Endothelial cell of umbilical vein (primary cell): ENCODE results near the gene CMTM4. TPM values are rescaled to one million over a fixed set of nuclear protein-coding genes. Genes with fewer than 3 reads are reported as not detected.

Experiments
- BruUV-seq: library from RNA; stranded (reverse); fragments of 400-500 nt; replicated peaks from 2 replicates; lab custom pipeline; 2021; lab: Mats Ljungman, UMichigan
- CTCF ChIA-PET: fragments of 300-600, 350-600 bp; sonication (Branson Sonifier 250); formaldehyde crosslinking; loops from one replicate; lab custom pipeline; 2021; ENCODE audit warnings: antibody characterized with exemption, inconsistent platforms; lab: Charles Lee
- POLR2A ChIA-PET: fragments of 300-600, 350-600 bp; sonication (Branson Sonifier 250); formaldehyde crosslinking; loops from one replicate; lab custom pipeline; 2021; ENCODE audit warnings: antibody characterized with exemption, inconsistent platforms; lab: Charles Lee
- DNase-seq: peaks from one replicate; pipeline ENCODE4 v3.0.0-alpha.2; 2011; ENCODE audit warnings: low read depth, low spot score
- FAIRE-seq: peaks from 2 replicates; lab custom pipeline; 2011; peaks lifted over from hg19 to GRCh38; lab: Jason Lieb, UNC
- H2AFZ ChIP-seq: 2 replicates; pipeline ENCODE4 v1.6.0; 2012; ENCODE audit warnings: low read depth, low read length, control low read depth, inconsistent platforms
- H3K27ac ChIP-seq: 2 replicates; pipeline ENCODE4 v1.5.1; 2011; ENCODE audit warnings: low read depth, mild to moderate bottlenecking, control low read depth, low read length, moderate library complexity; ENCODE audit not compliant: insufficient read depth
- H3K27me3 ChIP-seq, 2 experiments: 2 replicates each; pipeline versions ENCODE4 v1.6.0 to v1.6.1; 2011; ENCODE audit warnings: low read length in 2 of 2, mixed read lengths in 1 of 2; ENCODE audit not compliant: control insufficient read depth in 2 of 2, insufficient read depth in 2 of 2
- H3K36me3 ChIP-seq, 2 experiments: 2 replicates in 1 of 2; 3 replicates in 1 of 2; pipeline ENCODE4 v1.5.1; 2011; ENCODE audit warnings: low read length in 2 of 2, mild to moderate bottlenecking in 1 of 2, moderate library complexity in 1 of 2; ENCODE audit not compliant: control insufficient read depth in 2 of 2, insufficient read depth in 2 of 2; ENCODE audit errors: extremely low read depth in 1 of 2
- H3K4me1 ChIP-seq: 3 replicates; pipeline ENCODE4 v1.5.1; 2011; ENCODE audit warnings: mild to moderate bottlenecking, low read length; ENCODE audit not compliant: control insufficient read depth, insufficient read depth; ENCODE audit errors: extremely low read depth
- H3K4me2 ChIP-seq: 2 replicates; pipeline ENCODE4 v1.6.1; 2011; ENCODE audit warnings: low read length, control low read depth, mixed read lengths; ENCODE audit not compliant: insufficient read depth
- H3K4me3 ChIP-seq, 3 experiments: fragments of 200-600 bp in 1 of 3; sonication (generic), shearing (Covaris generic) in 1 of 3; replicated peaks in 1 of 3; 2 replicates each; pipeline ENCODE4 v1.5.1; 2011 to 2016; ENCODE audit warnings: control low read depth in 3 of 3, low read length in 3 of 3, mild to moderate bottlenecking in 2 of 3, inconsistent platforms in 1 of 3, low read depth in 1 of 3, moderate library complexity in 1 of 3; ENCODE audit not compliant: insufficient read depth in 1 of 3
- H3K79me2 ChIP-seq: 2 replicates; pipeline ENCODE4 v1.6.0; 2012; ENCODE audit warnings: low read length, inconsistent platforms; ENCODE audit not compliant: control insufficient read depth, insufficient read depth
- H3K9ac ChIP-seq: replicated peaks from 2 replicates; pipeline ENCODE3; 2011; ENCODE audit warnings: low read length, control low read depth; ENCODE audit not compliant: insufficient read depth; ENCODE audit errors: extremely low read depth
- H3K9me1 ChIP-seq: replicated peaks from 3 replicates; pipeline ENCODE4 v1.6.0; 2011; ENCODE audit warnings: mild to moderate bottlenecking, low read length; ENCODE audit not compliant: control insufficient read depth, insufficient read depth; ENCODE audit errors: extremely low read depth
- H3K9me3 ChIP-seq: replicated peaks from 2 replicates; pipeline ENCODE4 v1.5.1; 2012; ENCODE audit warnings: low read length, inconsistent platforms; ENCODE audit not compliant: control insufficient read depth, insufficient read depth
- H4K20me1 ChIP-seq: replicated peaks from 2 replicates; pipeline ENCODE3; 2011; ENCODE audit warnings: mild to moderate bottlenecking, low read length; ENCODE audit not compliant: control insufficient read depth, insufficient read depth; ENCODE audit errors: extremely low read depth
- EZH2 ChIP-seq: IDR thresholded peaks from 2 replicates; pipeline ENCODE4 v1.6.1; 2012; ENCODE audit warnings: borderline replicate concordance, low read depth, mild to moderate bottlenecking, moderate library complexity, low read length, inconsistent platforms; ENCODE audit not compliant: severe bottlenecking
- FOS ChIP-seq: IDR thresholded peaks from 2 replicates; pipeline ENCODE4 v1.6.1; 2011; ENCODE audit warnings: mild to moderate bottlenecking, low read length, moderate library complexity, borderline replicate concordance; ENCODE audit not compliant: insufficient read depth
- GATA2 ChIP-seq: IDR thresholded peaks from 2 replicates; pipeline ENCODE4 v1.7.0; 2011; ENCODE audit warnings: low read depth, mild to moderate bottlenecking, moderate library complexity, mixed read lengths, low read length; ENCODE audit not compliant: insufficient read length, insufficient read depth
- JUN ChIP-seq: IDR thresholded peaks from 2 replicates; pipeline ENCODE4 v1.6.1; 2011; ENCODE audit warnings: borderline replicate concordance, low read depth; ENCODE audit not compliant: insufficient read length, insufficient read depth
- MYC ChIP-seq: IDR thresholded peaks from one replicate; pipeline ENCODE4 v1.6.1; 2011; ENCODE audit warnings: mild to moderate bottlenecking, low read depth, low read length
- POLR2A ChIP-seq: IDR thresholded peaks from 2 replicates; pipeline ENCODE4 v1.6.1; 2012; ENCODE audit warnings: low read depth, mild to moderate bottlenecking, control low read depth, low read length
- POLR2AphosphoS5 ChIP-seq: IDR thresholded peaks from 2 replicates; pipeline ENCODE4 v1.6.1; 2012; ENCODE audit warnings: low read depth, mild to moderate bottlenecking, control low read depth, low read length, moderate library complexity; ENCODE audit not compliant: insufficient read depth
- dilution Hi-C: fragments of 300-500 bp; cut with MboI; formaldehyde crosslinking; loops from one replicate; pipeline ENCODE4 v1.15.0; 2019; ENCODE audit warnings: low sequenced_read_pairs; ENCODE audit not compliant: extremely low pct_ligation_motif_present
- intact Hi-C: fragments of 100-400 bp; cut with micrococcal nuclease; formaldehyde crosslinking; loops from one replicate; pipeline ENCODE4 v1.10.0; 2022
- polyA plus RNA-seq, 4 experiments: library from polyadenylated mRNA; depleted of rRNA in 3 of 4; stranded (reverse) in 3 of 4; unstranded in 1 of 4; fragments of >200 nt; gene quantifications; 2 replicates each; pipeline versions ENCODE4 v1.2.1 to v1.2.3, GENCODE V29; 2011 to 2012; ENCODE audit warnings: missing spikeins in 1 of 4
- total RNA-seq: library from RNA; stranded (reverse); gene quantifications from 2 replicates; pipeline ENCODE4 v1.2.3, GENCODE V29; 2021
- TF ChIP-seq, protein P1 (sequence below): IDR thresholded peaks from 2 replicates; pipeline ENCODE4 v1.6.1; 2011; ENCODE audit not compliant: insufficient read depth, insufficient read length
- TF ChIP-seq, protein P2 (sequence below), 2 donors: IDR thresholded peaks; 1 replicate in 1 of 2; 2 replicates in 1 of 2; pipeline ENCODE4 v1.5.1; 2011; ENCODE audit warnings: low read length in 2 of 2, mild to moderate bottlenecking in 2 of 2, moderate library complexity in 2 of 2, control low read depth in 1 of 2, inconsistent platforms in 1 of 2, low read depth in 1 of 2; ENCODE audit not compliant: insufficient read depth in 1 of 2; ENCODE audit errors: extremely low read depth in 1 of 2

The CMTM4 gene
- total and polyA plus RNA-seq, 2 donors (not counting 3 experiments of a cell fraction or from before 2014, with no cell fraction given): 9.0 to 10.7 TPM

GRCh38 chr16:66690106-66690847 lies 6.3 kb downstream of the CMTM4 start:
- no peaks in the 10 kb centered on the region for H4K20me1 ChIP-seq
- no peak overlapping the region for H2AFZ ChIP-seq
- DNase-seq (no peak), FAIRE-seq (no peak)
- ChIA-PET POLR2A (no interaction called here), CTCF (interaction anchor here (0.6 to 1.0 kb wide), 3 partner anchors 11 to 183 kb away, joined by 3 to 4 read pairs (median 3); no protein-coding TSS in a partner anchor)
- H3K27ac ChIP-seq: no peak overlapping the region
- no peak overlapping the region for H3K4me3 ChIP-seq
- H3K27me3 ChIP-seq: no peaks in the 10 kb centered on the region
- H3K9me1 ChIP-seq: no peaks in the 10 kb centered on the region
- H3K36me3 ChIP-seq: no peaks in the 10 kb centered on the region
- no peak overlapping the region for H3K4me2 ChIP-seq
- intact Hi-C loops: no loop called here
- no peaks in the 10 kb centered on the region for H3K79me2 ChIP-seq
- TF ChIP-seq, protein P1, sequence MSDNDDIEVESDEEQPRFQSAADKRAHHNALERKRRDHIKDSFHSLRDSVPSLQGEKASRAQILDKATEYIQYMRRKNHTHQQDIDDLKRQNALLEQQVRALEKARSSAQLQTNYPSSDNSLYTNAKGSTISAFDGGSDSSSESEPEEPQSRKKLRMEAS: no peak
- TF ChIP-seq, protein P2, sequence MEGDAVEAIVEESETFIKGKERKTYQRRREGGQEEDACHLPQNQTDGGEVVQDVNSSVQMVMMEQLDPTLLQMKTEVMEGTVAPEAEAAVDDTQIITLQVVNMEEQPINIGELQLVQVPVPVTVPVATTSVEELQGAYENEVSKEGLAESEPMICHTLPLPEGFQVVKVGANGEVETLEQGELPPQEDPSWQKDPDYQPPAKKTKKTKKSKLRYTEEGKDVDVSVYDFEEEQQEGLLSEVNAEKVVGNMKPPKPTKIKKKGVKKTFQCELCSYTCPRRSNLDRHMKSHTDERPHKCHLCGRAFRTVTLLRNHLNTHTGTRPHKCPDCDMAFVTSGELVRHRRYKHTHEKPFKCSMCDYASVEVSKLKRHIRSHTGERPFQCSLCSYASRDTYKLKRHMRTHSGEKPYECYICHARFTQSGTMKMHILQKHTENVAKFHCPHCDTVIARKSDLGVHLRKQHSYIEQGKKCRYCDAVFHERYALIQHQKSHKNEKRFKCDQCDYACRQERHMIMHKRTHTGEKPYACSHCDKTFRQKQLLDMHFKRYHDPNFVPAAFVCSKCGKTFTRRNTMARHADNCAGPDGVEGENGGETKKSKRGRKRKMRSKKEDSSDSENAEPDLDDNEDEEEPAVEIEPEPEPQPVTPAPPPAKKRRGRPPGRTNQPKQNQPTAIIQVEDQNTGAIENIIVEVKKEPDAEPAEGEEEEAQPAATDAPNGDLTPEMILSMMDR (IDR thresholded peaks at IDR 0.05; ENCODE audit: extremely low read depth in 1 of 2, insufficient read depth in 1 of 2, low read depth in 1 of 2, low read length in 2 of 2): no peak
- TF ChIP-seq POLR2A: no peak
- no peak for TF ChIP-seq EZH2
- TF ChIP-seq JUN: no peak
- TF ChIP-seq MYC: no peak
- TF ChIP-seq GATA2: no peak
- no peak for TF ChIP-seq POLR2AphosphoS5
- no peak for TF ChIP-seq FOS
- H3K4me1 ChIP-seq: no peaks in the 10 kb centered on the region
- H3K9ac ChIP-seq: no peak overlapping the region
- BruUV-seq: no TSS peak
- dilution Hi-C loops: no loop called here
- no peaks in the 10 kb centered on the region for H3K9me3 ChIP-seq
